Bronchus fibroblast of lung (primary cell): Measurements from ENCODE around the gene B3GALNT1. TPM values are rescaled to one million over a fixed set of nuclear protein-coding genes. Genes with fewer than 3 reads are reported as not detected.

Source experiments
- total RNA-seq: library from RNA; depleted of rRNA; stranded (reverse); fragments of >200 nt; gene quantifications from 2 replicates; pipeline ENCODE4 v1.2.3, GENCODE V29; 2015

B3GALNT1 gene, protein sequence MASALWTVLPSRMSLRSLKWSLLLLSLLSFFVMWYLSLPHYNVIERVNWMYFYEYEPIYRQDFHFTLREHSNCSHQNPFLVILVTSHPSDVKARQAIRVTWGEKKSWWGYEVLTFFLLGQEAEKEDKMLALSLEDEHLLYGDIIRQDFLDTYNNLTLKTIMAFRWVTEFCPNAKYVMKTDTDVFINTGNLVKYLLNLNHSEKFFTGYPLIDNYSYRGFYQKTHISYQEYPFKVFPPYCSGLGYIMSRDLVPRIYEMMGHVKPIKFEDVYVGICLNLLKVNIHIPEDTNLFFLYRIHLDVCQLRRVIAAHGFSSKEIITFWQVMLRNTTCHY
- 23.2 and 27.1 TPM in 2 replicates for total RNA-seq

DNA sequence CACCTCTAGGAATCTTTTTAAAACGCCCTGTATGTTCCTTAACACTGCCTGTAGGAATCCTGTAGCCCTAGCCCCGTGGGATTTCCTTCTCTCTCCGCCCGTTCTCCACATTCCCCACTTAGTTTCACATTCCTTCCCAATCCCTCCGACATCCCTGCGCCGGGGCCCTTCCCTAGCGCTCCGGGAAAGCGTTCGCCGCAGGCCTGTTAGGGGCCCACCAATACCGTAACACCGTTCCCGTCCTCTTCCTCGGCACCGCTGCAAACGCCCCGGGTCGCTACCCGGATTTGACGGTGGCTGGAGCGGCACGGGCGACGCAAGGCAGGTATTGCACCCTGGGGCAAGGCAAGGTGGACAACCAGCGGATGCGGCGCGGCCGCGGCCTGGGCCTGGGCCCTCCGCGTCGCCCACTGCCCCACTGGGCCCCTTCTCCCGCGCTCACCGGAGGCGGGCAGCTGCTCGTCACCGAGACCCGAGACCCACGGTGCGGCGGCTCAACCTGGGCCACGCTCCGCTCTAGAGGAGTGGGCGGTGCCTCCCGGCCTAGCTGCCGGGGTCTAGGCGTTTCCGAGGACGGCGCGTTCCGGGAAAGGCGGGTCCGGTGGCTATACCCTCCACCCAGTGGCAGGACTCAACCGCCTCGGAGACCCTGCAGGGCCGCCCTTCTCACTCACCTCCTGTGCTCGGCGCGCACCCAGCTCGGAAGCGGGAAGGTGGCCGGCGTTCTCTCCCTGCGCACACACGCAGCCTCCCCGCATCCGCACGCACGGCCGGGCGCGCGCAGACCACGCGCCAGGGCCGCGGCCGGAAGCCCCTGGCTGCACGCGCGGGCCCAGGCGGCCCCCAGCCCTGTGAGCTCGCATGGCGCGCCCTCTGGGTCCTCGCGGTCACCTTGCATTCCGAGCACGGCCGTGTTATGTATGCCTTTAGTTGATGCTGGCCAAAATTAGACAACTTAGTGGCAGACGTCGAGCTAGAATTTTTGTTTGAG is at the start of gene B3GALNT1:
B3GALNT1 (minus strand) TSS at position 789 of the 991 bp plus-strand sequence. CDS start 18,595 bp downstream, outside the sequence.

Other genes starting within 250 kb of the B3GALNT1 start
- 34.8 and 35.8 TPM in 2 replicates for gene NMD3, start 116.0 kb upstream of the B3GALNT1 start, total RNA-seq